ENCODE data around the gene GPR17.

Gene GPR17

GRCh38 chr2:127654084-127654837, 8.3 kb downstream of the GPR17 start:
- no peak for DNase-seq (ENCODE audit: low read depth, low spot score)

GRCh38 chr2:127654838-127655175, 8.9 kb downstream of the GPR17 start:
- DNase-seq (ENCODE audit: low read depth, low spot score) = no peak

GRCh38 chr2:127655209-127656073, 9.5 kb downstream of the GPR17 start:
- no peak for DNase-seq (ENCODE audit: low read depth, low spot score)

GRCh38 chr2:127656569-127657231, 10.7 kb downstream of the GPR17 start:
- no peak for DNase-seq (ENCODE audit: low read depth, low spot score)

GRCh38 chr2:127657232-127657595, 11.3 kb downstream of the GPR17 start:
- no peak for DNase-seq (ENCODE audit: low read depth, low spot score)

- no peak for DNase-seq (ENCODE audit: low read depth, low spot score)
These were observed 12.2 kb downstream of the GPR17 start for GRCh38 chr2:127658146-127658545.

- no peak for DNase-seq (ENCODE audit: low read depth, low spot score)
These were observed 12.9 kb downstream of the GPR17 start for GRCh38 chr2:127658641-127659407.

GRCh38 chr2:127659408-127660290, 13.7 kb downstream of the GPR17 start:
- no peak for DNase-seq (ENCODE audit: low read depth, low spot score)

GRCh38 chr2:127660291-127660578, 14.3 kb downstream of the GPR17 start:
- no peak for DNase-seq (ENCODE audit: low read depth, low spot score)

- no peak for DNase-seq (ENCODE audit: low read depth, low spot score)
These were observed 15.2 kb downstream of the GPR17 start for GRCh38 chr2:127661072-127661649.

GRCh38 chr2:127661949-127662510, 16.1 kb downstream of the GPR17 start:
- no peak for DNase-seq (ENCODE audit: low read depth, low spot score)

GRCh38 chr2:127662937-127663565, 17.1 kb downstream of the GPR17 start:
- DNase-seq (ENCODE audit: low read depth, low spot score) = no peak

GRCh38 chr2:127663566-127664064, 17.7 kb downstream of the GPR17 start:
- DNase-seq (ENCODE audit: low read depth, low spot score) = no peak

- DNase-seq (ENCODE audit: low read depth, low spot score) = no peak
These were observed 18.3 kb downstream of the GPR17 start for GRCh38 chr2:127664065-127664894.

GRCh38 chr2:127664895-127665225, 18.9 kb downstream of the GPR17 start:
- DNase-seq (ENCODE audit: low read depth, low spot score) = no peak

GRCh38 chr2:127665267-127665893, 19.4 kb downstream of the GPR17 start:
- DNase-seq (ENCODE audit: low read depth, low spot score) = no peak

GRCh38 chr2:127669056-127669455, 23.1 kb downstream of the GPR17 start:
- DNase-seq (ENCODE audit: low read depth, low spot score) = no peak
